Activated naive CD4-positive, alpha-beta T cell treated with anti-CD3 and anti-CD28 coated beads, Interleukin-2, amount 50 U/mL, for 72 hours (primary cell): Measurements from ENCODE around the gene TUSC7. TPM values are rescaled to one million over a fixed set of nuclear protein-coding genes. Genes with fewer than 3 reads are reported as not detected.

ENCODE experiments used
- ATAC-seq, 2 donors: fragments of 150-1000 bp; cut with Tn5 transposase; 2 replicates each; pipeline ENCODE4 v1.10.0; 2021; ENCODE audit warnings: mild to moderate bottlenecking in 2 of 2, moderate library complexity in 2 of 2
- DNase-seq, 2 donors: peaks; one replicate each; pipeline ENCODE4 v3.0.0; 2021 to 2022; ENCODE audit warnings: low spot score in 2 of 2
- H3K27ac Mint-ChIP-seq, 2 donors: one replicate each; pipeline ENCODE4 v1.8.0; 2022; ENCODE audit warnings: mild to moderate bottlenecking in 2 of 2, mixed read lengths in 2 of 2
- H3K36me3 Mint-ChIP-seq, 2 donors: one replicate each; pipeline ENCODE4 v1.8.0; 2022; ENCODE audit warnings: mixed read lengths in 2 of 2
- H3K9me3 Mint-ChIP-seq, 2 donors: one replicate each; pipeline ENCODE4 v1.8.0; 2022; ENCODE audit warnings: mixed read lengths in 2 of 2
- total RNA-seq, 2 donors: library from RNA; stranded (reverse); gene quantifications; one replicate each; pipeline ENCODE4 v1.2.3, GENCODE V29; 2022

The TUSC7 gene
- total RNA-seq, result not detected

GRCh38 chr3:116709479-116709878, at the start of gene TUSC7:
Gene TUSC7, plus strand, starts transcription at chr3:116709779.
- Mint-ChIP-seq H3K9me3 (peaks cover 3 to 7% of the 10 kb centered on the region in 2 donors), H3K27ac (no peak within 1 kb of the TSS), H3K36me3 (no peaks in the 10 kb centered on the region)
- DNase-seq (no peak), ATAC-seq (no peak)

GRCh38 chr3:116661196-116661595, 48.4 kb upstream of the TUSC7 start:
- Mint-ChIP-seq H3K36me3 (no peaks in the 10 kb centered on the region), H3K9me3 (peaks cover 0 to 4% of the 10 kb centered on the region in 2 donors), H3K27ac (no peak overlapping the region)
- no peak for DNase-seq
- ATAC-seq, result no peak

GRCh38 chr3:116663161-116664110, 46.1 kb upstream of the TUSC7 start:
- DNase-seq (no peak), ATAC-seq (no peak)
- Mint-ChIP-seq H3K36me3 (no peaks in the 10 kb centered on the region), H3K27ac (no peak overlapping the region), H3K9me3 (peaks cover 0 to 9% of the 10 kb centered on the region in 2 donors)

- ATAC-seq, result no peak
- H3K36me3 Mint-ChIP-seq, result no peaks in the 10 kb centered on the region
- no peak overlapping the region for H3K27ac Mint-ChIP-seq
- H3K9me3 Mint-ChIP-seq, result peaks cover 3 to 16% of the 10 kb centered on the region in 2 donors
- DNase-seq, result no peak
Measured at GRCh38 chr3:116667324-116667723, 42.3 kb upstream of the TUSC7 start.

- Mint-ChIP-seq H3K27ac (no peak overlapping the region), H3K36me3 (no peaks in the 10 kb centered on the region), H3K9me3 (peaks cover 3 to 16% of the 10 kb centered on the region in 2 donors)
- DNase-seq, result no peak
- ATAC-seq, result no peak
Measured at GRCh38 chr3:116667791-116668190, 41.8 kb upstream of the TUSC7 start.

GRCh38 chr3:116669576-116669975, 40.0 kb upstream of the TUSC7 start:
- Mint-ChIP-seq H3K9me3 (peaks cover 3 to 12% of the 10 kb centered on the region in 2 donors), H3K27ac (no peak overlapping the region), H3K36me3 (no peaks in the 10 kb centered on the region)

GRCh38 chr3:116671151-116671550, 38.4 kb upstream of the TUSC7 start:
- no peaks in the 10 kb centered on the region for H3K36me3 Mint-ChIP-seq
- DNase-seq, result no peak
- no peak overlapping the region for H3K27ac Mint-ChIP-seq

More at GRCh38 chr3:116669576-116669975, 40.0 kb upstream of the TUSC7 start:
- DNase-seq (no peak), ATAC-seq (no peak)

GRCh38 chr3:116678853-116679252, 30.7 kb upstream of the TUSC7 start:
- Mint-ChIP-seq H3K9me3 (peaks cover 11 to 21% of the 10 kb centered on the region in 2 donors), H3K27ac (no peak overlapping the region), H3K36me3 (no peaks in the 10 kb centered on the region)
- no peak for ATAC-seq
- DNase-seq, result no peak

More at GRCh38 chr3:116671151-116671550, 38.4 kb upstream of the TUSC7 start:
- no peak for ATAC-seq
- H3K9me3 Mint-ChIP-seq, result peaks cover 11 to 21% of the 10 kb centered on the region in 2 donors

- no peaks in the 10 kb centered on the region for H3K36me3 Mint-ChIP-seq
- ATAC-seq, result no peak
- no peak overlapping the region for H3K27ac Mint-ChIP-seq
- no peak for DNase-seq
- H3K9me3 Mint-ChIP-seq, result peaks cover 14 to 18% of the 10 kb centered on the region in 2 donors
Measured at GRCh38 chr3:116691041-116691440, 18.5 kb upstream of the TUSC7 start.

- H3K9me3 Mint-ChIP-seq, result peaks cover 5 to 12% of the 10 kb centered on the region in 2 donors
- peaks cover 0 to 7% of the 10 kb centered on the region in 2 donors for H3K36me3 Mint-ChIP-seq
- no peak overlapping the region for H3K27ac Mint-ChIP-seq
- no peak for ATAC-seq
- no peak for DNase-seq
Measured at GRCh38 chr3:116701070-116701469, 8.5 kb upstream of the TUSC7 start.

GRCh38 chr3:116702334-116702733, 7.2 kb upstream of the TUSC7 start:
- ATAC-seq (no peak), DNase-seq (no peak)
- Mint-ChIP-seq H3K36me3 (no peaks in the 10 kb centered on the region), H3K27ac (no peak overlapping the region), H3K9me3 (peaks cover 0 to 4% of the 10 kb centered on the region in 2 donors)

GRCh38 chr3:116707531-116707930, 2.0 kb upstream of the TUSC7 start:
- DNase-seq (no peak), ATAC-seq (no peak)
- Mint-ChIP-seq H3K36me3 (no peaks in the 10 kb centered on the region), H3K9me3 (peaks cover 3 to 7% of the 10 kb centered on the region in 2 donors), H3K27ac (no peak overlapping the region)

GRCh38 chr3:116716490-116716889, 6.9 kb downstream of the TUSC7 start:
- no peak for ATAC-seq
- DNase-seq, result no peak
- no peak overlapping the region for H3K27ac Mint-ChIP-seq
- H3K9me3 Mint-ChIP-seq, result peaks cover 10 to 14% of the 10 kb centered on the region in 2 donors
- H3K36me3 Mint-ChIP-seq, result no peaks in the 10 kb centered on the region

- no peak overlapping the region for H3K27ac Mint-ChIP-seq
- no peaks in the 10 kb centered on the region for H3K36me3 Mint-ChIP-seq
- ATAC-seq (no peak), DNase-seq (no peak)
- H3K9me3 Mint-ChIP-seq, result peaks cover 10 to 14% of the 10 kb centered on the region in 2 donors
Measured at GRCh38 chr3:116717566-116717965, 8.0 kb downstream of the TUSC7 start.

- Mint-ChIP-seq H3K36me3 (no peaks in the 10 kb centered on the region), H3K9me3 (peaks cover 0 to 15% of the 10 kb centered on the region in 2 donors)
- ATAC-seq, result no peak
Measured at GRCh38 chr3:116728454-116728853, 18.9 kb downstream of the TUSC7 start.

GRCh38 chr3:116734243-116734642, 24.7 kb downstream of the TUSC7 start:
- no peak for DNase-seq
- H3K9me3 Mint-ChIP-seq, result peaks cover 7 to 15% of the 10 kb centered on the region in 2 donors
- H3K27ac Mint-ChIP-seq, result no peak overlapping the region
- H3K36me3 Mint-ChIP-seq, result no peaks in the 10 kb centered on the region
- no peak for ATAC-seq

More at GRCh38 chr3:116728454-116728853, 18.9 kb downstream of the TUSC7 start:
- no peak for DNase-seq
- H3K27ac Mint-ChIP-seq, result no peak overlapping the region

GRCh38 chr3:116739678-116740077, 30.1 kb downstream of the TUSC7 start:
- Mint-ChIP-seq H3K36me3 (peaks cover 0 to 4% of the 10 kb centered on the region in 2 donors), H3K9me3 (peaks cover 12 to 19% of the 10 kb centered on the region in 2 donors), H3K27ac (no peak overlapping the region)
- DNase-seq (no peak), ATAC-seq (no peak)
